ENCODE data around the gene UBXN4. TPM values are rescaled to one million over a fixed set of nuclear protein-coding genes. Genes with fewer than 3 reads are reported as not detected.

Gene UBXN4
- total RNA-seq, 1 experiment from 2014 or later, result 65.4 TPM

- Histone ChIP-seq H3K56ac (ENCODE audit: insufficient read length, low read depth, low read length) (no peak overlapping the region), H3K23me2 (ENCODE audit: insufficient read length, low read depth, low read length, poor library complexity, severe bottlenecking) (no peaks in the 10 kb centered on the region), H3K23ac (ENCODE audit: insufficient read length, low read depth, low read length) (no peak overlapping the region), H3K4me2 (ENCODE audit: insufficient read depth, insufficient read length, low read length) (no peak overlapping the region), H4K20me1 (ENCODE audit: control insufficient read depth, insufficient read depth, insufficient read length) (no peaks in the 10 kb centered on the region), H2AK5ac (ENCODE audit: insufficient read length, low read length) (no peak overlapping the region), H3K9ac (ENCODE audit: extremely low read depth, insufficient read length, low read length) (no peak overlapping the region), H2AFZ (ENCODE audit: low read length) (no peak overlapping the region), H3T11ph (ENCODE audit: low read length) (no peak overlapping the region), H3K9me3 (ENCODE audit: control insufficient read depth, low read depth, low read length) (no peaks in the 10 kb centered on the region), H3K18ac (ENCODE audit: insufficient read length, low read depth, low read length) (no peak overlapping the region), H3K27me3 (ENCODE audit: insufficient read depth, low read length) (no peaks in the 10 kb centered on the region), H2BK20ac (ENCODE audit: low read depth, low read length, poor library complexity, severe bottlenecking) (no peak overlapping the region), H2BK15ac (ENCODE audit: low read depth, low read length) (no peak overlapping the region), H3K27ac (ENCODE audit: insufficient read length, low read depth, low read length) (no peak overlapping the region), H2BK12ac (ENCODE audit: insufficient read length, low read depth, low read length) (no peak overlapping the region), H3K4me1 (ENCODE audit: insufficient read depth, low read length) (no peaks in the 10 kb centered on the region), H4K91ac (ENCODE audit: insufficient read length, low read depth, low read length) (no peak overlapping the region), H3K79me2 (ENCODE audit: insufficient read depth, low read length) (peaks cover 18% of the 10 kb centered on the region; the same call in 1 of the 2 replicates), H3K79me1 (ENCODE audit: insufficient read depth, low read depth, low read length, poor library complexity, severe bottlenecking) (no peaks in the 10 kb centered on the region), H3K4ac (ENCODE audit: low read depth, low read length) (no peak overlapping the region), H2BK120ac (ENCODE audit: low read depth, low read length, poor library complexity, severe bottlenecking) (no peak overlapping the region), H2BK5ac (ENCODE audit: insufficient read length, low read length) (no peak overlapping the region), H4K5ac (ENCODE audit: insufficient read length, low read depth, low read length) (no peak overlapping the region), H4K8ac (replicated peaks; ENCODE audit: insufficient read length, low read depth, low read length) (no peak overlapping the region), H3K14ac (ENCODE audit: insufficient read depth, low read length) (no peak overlapping the region)
- H3K36me3 Mint-ChIP-seq (ENCODE audit: insufficient read depth in 1 of 3, low read depth in 3 of 3), result peaks cover 9 to 24% (median 18%) of the 10 kb centered on the region in 3 experiments; a peak in 6 of 7 replicates
- peaks cover 16 to 17% of the 10 kb centered on the region in 2 experiments for H3K4me1 Mint-ChIP-seq
- no peaks in the 10 kb centered on the region for H3K9me3 Mint-ChIP-seq
- WGBS (ENCODE audit: extremely low coverage, insufficient read length, low lambda C conversion rate), result no CpG with 5 or more reads among the region's 5 CpGs
- H3K4me3 Mint-ChIP-seq, result no peak overlapping the region; a peak in 1 of 5 replicates
- DNase-seq, result peak; percentile 44
- H3K27ac Mint-ChIP-seq, result no peak overlapping the region; a peak in 1 of 7 replicates
- H3K27me3 Mint-ChIP-seq (ENCODE audit: low read depth), result no peaks in the 10 kb centered on the region
- peak; percentile 49; the same call in 2 of the 3 replicates for TF ChIP-seq CTCF (conservative IDR thresholded peaks at IDR 0.05)
These were observed 3.2 kb downstream of the UBXN4 start for GRCh38 chr2:135744760-135745314.

All from H9 (cell line).